Neural crest cell (in vitro differentiated cells): ENCODE measurements around the gene JMJD7. TPM values are rescaled to one million over a fixed set of nuclear protein-coding genes. Genes with fewer than 3 reads are reported as not detected.

ENCODE experiments used
- DNase-seq: peaks from one replicate; pipeline ENCODE4 v3.0.0; 2021; ENCODE audit warnings: low read depth, mixed read lengths, low spot score
- H3K27ac Mint-ChIP-seq: one replicate; pipeline ENCODE4 v1.8.0; 2021; ENCODE audit warnings: mild to moderate bottlenecking, mixed read lengths; ENCODE audit not compliant: unreplicated experiment
- H3K27me3 Mint-ChIP-seq: 2 replicates; pipeline ENCODE4 v1.8.0; 2021; ENCODE audit warnings: low read depth, mild to moderate bottlenecking, mixed read lengths
- H3K36me3 Mint-ChIP-seq: 2 replicates; pipeline ENCODE4 v1.8.0; 2021; ENCODE audit warnings: low read depth, mild to moderate bottlenecking, mixed read lengths
- H3K4me1 Mint-ChIP-seq: 2 replicates; pipeline ENCODE4 v1.8.0; 2021; ENCODE audit warnings: mixed read lengths
- H3K4me3 Mint-ChIP-seq: one replicate; pipeline ENCODE4 v1.8.0; 2021; ENCODE audit warnings: mild to moderate bottlenecking, mixed read lengths
- H3K9me3 Mint-ChIP-seq: 2 replicates; pipeline ENCODE4 v1.8.0; 2021; ENCODE audit warnings: mixed read lengths
- total RNA-seq: library from RNA; stranded (reverse); gene quantifications from 2 replicates; pipeline ENCODE4 v1.2.1, GENCODE V29; 2021
- TF ChIP-seq, protein P1 (sequence below): fragments of 200-600 bp; sonication (generic); conservative IDR thresholded peaks from 2 replicates; pipeline ENCODE4 v1.5.0; 2021; ENCODE audit warnings: antibody characterized with exemption, mild to moderate bottlenecking

The JMJD7 gene
- total RNA-seq, 1 donor from 2014 or later: 16.6 TPM

DNA sequence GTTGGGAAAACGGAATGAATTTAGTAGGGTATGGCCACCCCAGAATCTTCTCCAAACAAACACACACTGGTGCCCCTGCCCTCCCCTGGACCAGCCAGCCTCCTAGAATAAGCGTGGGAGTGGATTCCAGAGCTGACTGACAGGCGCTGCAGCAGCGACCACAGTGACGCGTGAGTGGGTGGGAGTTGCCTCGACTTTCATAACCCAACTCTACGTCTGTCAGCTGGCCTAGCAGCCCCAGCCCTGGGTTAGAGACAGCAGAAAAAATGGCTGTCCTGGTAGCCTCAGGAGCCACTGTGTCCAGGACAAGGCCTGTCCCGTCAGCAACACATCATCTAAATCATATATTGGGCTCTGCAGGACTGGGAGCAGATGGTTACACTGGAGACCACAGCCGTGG is 20.7 kb downstream of the JMJD7 start:
- no peaks in the 10 kb centered on the region for H3K4me1 Mint-ChIP-seq
- no peak overlapping the region for H3K4me3 Mint-ChIP-seq
- no peak for DNase-seq
- H3K9me3 Mint-ChIP-seq: no peaks in the 10 kb centered on the region
- H3K27ac Mint-ChIP-seq: no peak overlapping the region
- H3K36me3 Mint-ChIP-seq: peaks cover 4% of the 10 kb centered on the region
- no peaks in the 10 kb centered on the region for H3K27me3 Mint-ChIP-seq
- TF ChIP-seq, protein P1, sequence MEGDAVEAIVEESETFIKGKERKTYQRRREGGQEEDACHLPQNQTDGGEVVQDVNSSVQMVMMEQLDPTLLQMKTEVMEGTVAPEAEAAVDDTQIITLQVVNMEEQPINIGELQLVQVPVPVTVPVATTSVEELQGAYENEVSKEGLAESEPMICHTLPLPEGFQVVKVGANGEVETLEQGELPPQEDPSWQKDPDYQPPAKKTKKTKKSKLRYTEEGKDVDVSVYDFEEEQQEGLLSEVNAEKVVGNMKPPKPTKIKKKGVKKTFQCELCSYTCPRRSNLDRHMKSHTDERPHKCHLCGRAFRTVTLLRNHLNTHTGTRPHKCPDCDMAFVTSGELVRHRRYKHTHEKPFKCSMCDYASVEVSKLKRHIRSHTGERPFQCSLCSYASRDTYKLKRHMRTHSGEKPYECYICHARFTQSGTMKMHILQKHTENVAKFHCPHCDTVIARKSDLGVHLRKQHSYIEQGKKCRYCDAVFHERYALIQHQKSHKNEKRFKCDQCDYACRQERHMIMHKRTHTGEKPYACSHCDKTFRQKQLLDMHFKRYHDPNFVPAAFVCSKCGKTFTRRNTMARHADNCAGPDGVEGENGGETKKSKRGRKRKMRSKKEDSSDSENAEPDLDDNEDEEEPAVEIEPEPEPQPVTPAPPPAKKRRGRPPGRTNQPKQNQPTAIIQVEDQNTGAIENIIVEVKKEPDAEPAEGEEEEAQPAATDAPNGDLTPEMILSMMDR: no peak

DNA sequence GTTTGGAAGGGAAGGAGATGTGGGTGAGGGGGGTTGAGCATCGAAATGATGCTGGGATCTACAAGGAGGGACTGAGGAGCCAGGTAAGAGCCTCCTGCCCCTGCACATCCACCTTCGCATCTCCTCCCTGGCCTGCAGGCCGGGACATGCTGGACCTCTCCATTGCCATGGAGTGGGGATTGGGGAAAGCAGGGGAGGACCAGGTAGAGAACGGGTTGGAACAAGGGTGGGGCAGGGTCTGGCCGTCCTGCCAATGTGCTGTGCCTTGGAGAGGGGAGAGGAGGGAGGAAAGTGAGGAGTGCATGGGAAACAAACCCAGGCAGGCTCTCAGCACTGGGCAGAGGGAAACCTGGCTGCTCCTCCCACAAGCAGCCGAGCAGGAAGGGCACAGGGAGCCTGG is 21.3 kb downstream of the JMJD7 start:
- peaks cover 4% of the 10 kb centered on the region for H3K36me3 Mint-ChIP-seq
- no peak for DNase-seq
- no peaks in the 10 kb centered on the region for H3K4me1 Mint-ChIP-seq
- H3K9me3 Mint-ChIP-seq: no peaks in the 10 kb centered on the region
- TF ChIP-seq, protein P1: no peak
- H3K4me3 Mint-ChIP-seq: no peak overlapping the region
- no peaks in the 10 kb centered on the region for H3K27me3 Mint-ChIP-seq
- no peak overlapping the region for H3K27ac Mint-ChIP-seq

DNA sequence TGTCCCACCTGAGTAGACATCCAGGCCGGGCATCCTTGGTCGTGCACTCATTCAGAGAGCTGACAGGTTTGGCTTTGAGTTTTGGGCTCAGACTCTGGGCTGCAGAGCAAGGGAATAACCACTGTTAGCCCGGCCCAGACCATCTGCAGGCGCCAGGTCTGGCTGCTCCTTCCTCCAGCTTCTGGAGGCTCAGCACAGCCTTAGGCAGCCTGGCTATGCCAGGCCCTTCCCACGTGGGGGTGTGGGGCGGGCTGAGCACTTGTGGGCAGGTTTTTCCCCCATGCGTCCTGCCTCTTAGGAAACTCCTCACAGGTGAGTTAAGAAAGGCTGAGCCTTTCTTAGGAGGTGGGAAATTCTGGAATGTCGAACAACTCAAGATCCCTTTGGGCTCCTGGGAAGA is 22.0 kb downstream of the JMJD7 start:
- Mint-ChIP-seq H3K9me3 (no peaks in the 10 kb centered on the region), H3K27me3 (no peaks in the 10 kb centered on the region), H3K4me1 (no peaks in the 10 kb centered on the region), H3K4me3 (no peak overlapping the region), H3K36me3 (peaks cover 4% of the 10 kb centered on the region), H3K27ac (no peak overlapping the region)
- TF ChIP-seq, protein P1: no peak
- DNase-seq: no peak

DNA sequence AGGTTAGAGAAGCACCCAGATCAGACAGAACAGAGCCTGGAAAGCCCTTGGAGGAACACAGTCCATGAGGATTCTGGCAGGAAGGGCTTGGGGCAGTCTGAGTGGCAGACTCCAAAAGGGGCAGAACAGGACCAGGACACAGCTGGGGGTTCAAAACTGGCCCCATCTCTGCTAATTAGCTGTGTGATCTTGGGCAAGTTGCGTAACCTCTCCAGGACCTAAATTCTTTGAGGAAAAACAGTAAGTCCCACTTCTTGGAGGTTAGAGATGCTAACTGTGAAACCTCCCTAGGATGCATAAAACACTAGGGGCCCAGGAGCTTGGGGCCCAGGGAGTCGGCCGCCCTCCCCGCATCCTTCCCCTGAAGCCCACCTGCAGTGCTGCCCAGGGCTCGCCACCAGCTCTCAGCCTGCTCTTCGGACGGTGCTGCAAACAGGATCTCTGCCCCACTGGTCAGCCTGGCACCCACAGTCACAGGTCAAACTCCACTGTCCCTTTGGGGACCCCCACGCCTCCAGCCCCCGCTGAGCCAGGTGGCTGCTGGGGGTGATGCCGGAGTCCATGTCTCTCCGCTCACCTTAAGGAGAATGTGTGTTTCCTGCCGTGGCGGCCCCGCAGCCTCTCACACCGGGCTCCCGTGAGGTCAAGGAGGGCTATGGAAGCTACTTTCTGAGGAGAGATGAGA is 22.7 kb downstream of the JMJD7 start:
- Mint-ChIP-seq H3K4me3 (no peak overlapping the region), H3K4me1 (peaks cover 6% of the 10 kb centered on the region), H3K36me3 (peaks cover 4% of the 10 kb centered on the region), H3K9me3 (no peaks in the 10 kb centered on the region), H3K27me3 (no peaks in the 10 kb centered on the region), H3K27ac (no peak overlapping the region)
- TF ChIP-seq, protein P1: no peak
- DNase-seq: no peak

DNA sequence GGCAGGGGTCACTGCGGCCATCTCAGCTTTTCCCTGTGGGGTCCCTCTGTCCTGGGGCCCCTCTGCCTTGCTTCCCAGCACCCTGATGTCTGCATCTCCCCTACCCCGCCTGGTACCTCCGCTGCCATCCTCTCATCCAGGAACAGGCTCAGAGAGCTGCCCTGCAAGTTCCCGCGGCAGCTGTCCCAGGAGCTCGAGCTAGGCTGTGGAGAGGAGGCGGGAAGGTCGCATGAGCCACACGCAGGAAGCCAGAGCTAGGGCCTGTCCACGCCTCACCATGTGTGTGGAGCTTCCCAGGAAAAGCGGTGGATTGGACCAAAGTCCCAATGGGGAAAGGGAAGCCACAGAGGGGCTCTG is 23.3 kb downstream of the JMJD7 start:
- TF ChIP-seq, protein P1: no peak
- H3K9me3 Mint-ChIP-seq: no peaks in the 10 kb centered on the region
- no peak for DNase-seq
- no peak overlapping the region for H3K27ac Mint-ChIP-seq
- peaks cover 7% of the 10 kb centered on the region for H3K4me1 Mint-ChIP-seq
- H3K27me3 Mint-ChIP-seq: no peaks in the 10 kb centered on the region
- H3K4me3 Mint-ChIP-seq: no peak overlapping the region
- peaks cover 4% of the 10 kb centered on the region for H3K36me3 Mint-ChIP-seq
